ENCODE data around the gene SOCS7.
A peak's percentile ranks its signal among the peaks of the same experiment; 100 is the strongest.

Gene SOCS7

DNA sequence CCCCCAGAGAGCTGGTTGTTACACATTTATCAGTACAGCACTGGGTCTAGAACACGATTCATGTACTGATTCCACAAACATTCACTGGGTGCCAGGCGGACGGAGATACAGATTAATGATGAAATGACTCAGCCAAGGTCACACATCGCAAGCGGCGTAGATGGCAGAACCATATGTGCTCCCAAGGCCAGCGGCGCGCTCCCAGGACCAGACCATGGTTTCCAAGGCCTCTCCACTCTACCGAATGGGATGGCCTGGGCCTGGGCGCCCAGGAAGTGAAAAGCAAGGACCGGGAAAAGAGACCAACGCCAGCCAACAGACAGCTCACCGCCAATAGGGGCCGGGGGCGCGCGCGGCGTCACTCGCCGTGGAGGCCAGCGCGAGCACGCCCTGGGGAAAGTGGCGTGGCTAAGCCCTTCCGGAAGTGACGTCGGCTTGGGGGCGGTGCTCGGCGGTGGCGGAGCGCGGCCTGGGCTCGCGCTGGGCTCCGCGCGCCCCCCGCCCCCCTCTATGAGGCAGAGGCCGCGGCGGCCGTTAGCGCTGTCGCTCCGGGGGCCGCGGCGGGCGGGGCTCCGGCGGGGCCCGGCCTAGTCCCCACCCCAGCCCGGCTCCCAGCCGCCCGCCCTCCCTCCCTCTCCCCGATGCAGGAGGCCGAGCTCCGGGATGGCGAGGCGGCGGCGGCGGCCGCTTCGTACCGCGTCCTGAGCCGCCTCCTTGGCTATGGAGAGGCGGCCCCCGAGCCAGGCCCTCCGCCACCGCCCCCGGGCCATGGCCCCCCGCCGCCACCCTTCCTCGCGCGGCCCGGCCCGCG, at the start of gene SOCS7:
SOCS7 (plus strand) TSS at position 433 of the 811 bp plus-strand sequence; CDS start at position 642, 209 bp downstream.
- DNase-seq (ENCODE audit: low read depth in 2 of 2) = peak; percentile 89 to 91

DNA sequence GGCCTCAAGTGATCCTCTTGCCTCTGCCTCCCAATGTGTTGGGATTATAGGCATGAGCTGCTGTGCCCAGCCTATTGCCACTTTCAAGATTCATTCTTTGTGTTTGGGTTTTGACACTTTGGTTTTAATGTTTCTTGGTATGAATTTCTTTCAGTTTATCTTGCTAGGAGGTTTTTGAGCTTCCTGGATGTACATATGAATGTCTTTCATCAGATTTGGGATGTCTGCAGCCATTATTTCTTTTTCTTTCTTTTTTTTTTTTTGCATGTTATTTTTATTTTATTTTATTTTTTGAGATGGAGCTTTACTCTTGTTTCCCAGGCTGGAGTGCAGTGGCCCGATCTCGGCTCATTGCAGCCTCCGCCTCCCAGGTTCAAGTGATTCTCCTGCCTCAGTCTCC, 36.1 kb upstream of the SOCS7 start:
- DNase-seq (ENCODE audit: low read depth in 2 of 2) = no peak

- DNase-seq (ENCODE audit: low read depth in 2 of 2) = no peak
These were observed 34.6 kb upstream of the SOCS7 start for GRCh38 chr17:38317081-38317480.

DNA sequence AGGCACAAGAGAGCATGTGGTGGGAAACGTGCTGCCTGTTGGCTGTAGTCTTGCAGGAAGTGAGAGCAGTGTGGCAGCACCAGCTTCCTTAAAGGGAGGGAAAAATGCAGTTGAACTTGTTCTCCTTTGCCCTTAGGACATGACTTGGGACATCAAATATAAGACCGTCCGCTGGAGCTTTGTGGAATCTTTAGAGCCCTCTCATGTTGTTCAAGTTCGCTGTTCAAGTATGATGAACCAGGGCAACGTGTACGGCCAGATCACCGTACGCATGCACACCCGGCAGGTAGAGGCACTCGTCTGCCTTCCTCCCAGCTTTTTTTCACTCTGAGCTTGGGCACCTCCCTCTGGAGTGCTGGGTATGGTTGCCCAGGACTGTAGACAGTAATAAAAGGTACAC, 31.2 kb upstream of the SOCS7 start:
- no peak for DNase-seq (ENCODE audit: low read depth in 2 of 2)

- peak; percentile 61 to 70 for DNase-seq (ENCODE audit: low read depth in 2 of 2)
These were observed 29.4 kb upstream of the SOCS7 start for GRCh38 chr17:38322156-38322779.

DNA sequence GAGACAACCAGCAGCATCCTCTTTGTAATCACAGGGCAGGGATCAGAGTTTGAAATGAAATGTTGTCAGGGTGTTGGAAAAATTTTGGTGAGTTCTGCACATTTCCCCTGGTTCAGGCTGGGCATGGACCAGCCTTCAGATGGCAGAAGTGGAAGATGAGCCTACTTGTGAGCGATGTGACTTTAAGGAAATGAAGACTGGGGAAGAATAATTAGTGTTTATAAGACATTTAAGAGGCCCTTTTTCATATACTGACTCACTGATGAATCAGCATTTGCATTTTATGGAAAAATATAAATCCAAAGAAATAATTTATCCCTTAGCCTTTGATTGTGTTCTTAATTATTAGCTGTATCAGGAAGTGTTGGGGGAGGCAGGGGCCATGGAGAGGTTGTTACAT, 28.7 kb upstream of the SOCS7 start:
- no peak for DNase-seq (ENCODE audit: low read depth in 2 of 2)

- DNase-seq (ENCODE audit: low read depth in 2 of 2) = no peak
These were observed 27.4 kb upstream of the SOCS7 start for GRCh38 chr17:38324141-38324697.

GRCh38 chr17:38324772-38325171, 26.9 kb upstream of the SOCS7 start:
- no peak for DNase-seq (ENCODE audit: low read depth in 2 of 2)

GRCh38 chr17:38325221-38325851, 26.3 kb upstream of the SOCS7 start:
- no peak for DNase-seq (ENCODE audit: low read depth in 2 of 2)

- DNase-seq (ENCODE audit: low read depth in 2 of 2) = no peak
These were observed 24.4 kb upstream of the SOCS7 start for GRCh38 chr17:38326996-38327792.

DNA sequence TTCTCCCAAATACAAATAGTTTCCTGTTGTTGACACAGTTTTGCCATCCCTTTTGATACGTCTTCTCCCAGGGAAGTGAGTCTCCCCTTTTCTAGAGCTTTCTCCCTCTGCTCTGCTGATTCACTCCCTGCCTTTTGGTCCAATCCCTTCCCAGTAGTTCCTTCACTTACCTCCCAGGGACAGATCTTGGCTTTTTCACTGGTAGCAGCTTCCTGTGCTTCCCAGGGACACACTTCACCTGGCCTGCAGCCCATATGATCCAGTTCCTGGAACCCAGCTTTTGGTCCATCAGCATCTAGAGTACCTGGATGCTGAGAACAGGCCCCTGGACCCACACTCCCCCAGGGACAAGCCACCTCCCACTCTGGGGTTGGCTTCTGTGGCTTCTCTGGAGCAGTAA, 23.7 kb upstream of the SOCS7 start:
- no peak for DNase-seq (ENCODE audit: low read depth in 2 of 2)

DNA sequence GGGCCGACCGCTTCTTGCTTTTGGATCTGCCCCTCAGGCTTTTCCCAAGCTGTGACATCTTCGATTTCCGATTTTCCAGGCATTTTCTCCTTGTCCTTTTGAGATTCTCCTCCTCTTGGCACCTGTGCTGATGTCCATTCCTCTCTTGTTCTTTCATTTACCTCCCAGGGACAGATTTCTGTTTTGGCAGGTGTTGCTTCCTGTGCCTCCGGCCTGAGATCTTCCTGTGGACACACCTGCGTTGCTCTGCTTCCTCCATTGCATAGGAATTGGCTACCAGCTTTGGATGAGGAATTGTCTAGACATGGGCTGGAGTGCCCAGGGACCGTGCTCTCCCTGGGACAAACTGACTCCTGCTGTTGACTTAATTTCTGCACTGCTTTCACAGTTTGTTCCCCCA, 23.0 kb upstream of the SOCS7 start:
- DNase-seq (ENCODE audit: low read depth in 2 of 2) = no peak

DNA sequence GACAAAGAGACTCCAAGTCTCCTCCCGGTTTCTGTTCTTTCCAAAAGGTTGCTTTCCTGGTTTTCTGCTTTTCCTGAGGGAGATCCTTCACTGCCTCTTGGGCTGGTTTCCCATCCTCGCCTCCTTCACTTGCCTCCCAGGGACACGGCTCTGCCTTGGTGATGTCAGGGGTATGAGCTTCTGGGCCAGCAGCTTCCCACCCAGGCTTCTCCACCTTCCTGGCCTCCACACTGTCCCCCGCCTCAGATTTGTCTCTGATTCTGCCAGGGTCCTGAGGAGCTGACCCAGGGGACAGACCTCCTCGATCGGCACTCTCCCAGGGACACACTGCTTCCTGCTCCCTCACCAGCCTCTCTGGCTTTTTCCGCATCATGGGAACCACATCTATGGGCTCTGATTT, 22.4 kb upstream of the SOCS7 start:
- no peak for DNase-seq (ENCODE audit: low read depth in 2 of 2)

DNA sequence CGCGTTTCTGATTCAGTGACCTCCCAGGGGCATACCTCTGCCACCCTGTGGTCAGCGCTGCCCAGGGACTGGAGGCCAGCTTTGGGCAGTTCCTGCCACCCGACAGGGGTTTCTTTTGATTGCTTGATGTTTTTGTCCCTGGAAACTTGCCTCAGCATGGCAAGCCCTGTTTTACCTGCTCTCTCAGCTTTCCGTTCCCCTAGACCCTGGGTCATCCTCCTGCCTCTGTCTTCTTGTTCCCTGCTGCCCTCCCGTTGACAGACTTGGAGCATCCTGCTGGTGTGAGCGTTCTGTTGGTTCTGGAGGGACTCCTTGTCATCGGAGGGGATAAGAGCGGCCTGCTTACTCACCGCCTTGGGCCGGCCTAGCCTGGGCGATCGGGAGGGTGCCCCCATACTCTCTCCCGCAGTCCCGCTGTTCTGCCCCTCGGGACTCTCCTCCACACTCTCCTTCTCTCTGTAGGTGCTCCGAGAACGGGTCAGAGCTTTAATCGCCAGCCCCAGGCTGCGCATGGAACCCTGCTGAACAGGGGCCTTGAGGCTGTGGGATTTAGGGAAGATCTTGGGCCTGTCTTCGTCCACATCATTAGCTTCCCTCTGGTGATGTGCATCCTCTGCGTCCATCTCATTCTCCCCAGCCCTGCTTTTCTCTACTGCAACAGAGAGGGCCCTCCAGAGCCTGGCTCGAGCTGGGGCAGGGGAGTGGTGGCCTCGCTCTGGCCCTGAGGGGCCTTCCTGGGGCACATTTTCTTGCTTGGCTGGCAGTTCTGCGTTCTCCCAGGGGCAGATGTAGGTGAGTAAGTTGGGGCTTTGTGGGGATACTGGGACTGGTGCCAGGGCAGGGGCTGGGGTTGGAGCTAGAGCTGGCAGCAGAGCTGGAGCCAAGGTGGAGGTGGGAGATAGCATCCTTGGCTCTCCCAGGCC, 21.6 kb upstream of the SOCS7 start:
- DNase-seq (ENCODE audit: low read depth in 2 of 2) = no peak

GRCh38 chr17:38330941-38331411, 20.7 kb upstream of the SOCS7 start:
- DNase-seq (ENCODE audit: low read depth in 2 of 2) = no peak

- DNase-seq (ENCODE audit: low read depth in 2 of 2) = no peak
These were observed 18.9 kb upstream of the SOCS7 start for GRCh38 chr17:38332735-38333134.

GRCh38 chr17:38333635-38334295, 17.9 kb upstream of the SOCS7 start:
- DNase-seq (ENCODE audit: low read depth in 2 of 2) = peak in 1 of 2 donors; percentile 31

DNA sequence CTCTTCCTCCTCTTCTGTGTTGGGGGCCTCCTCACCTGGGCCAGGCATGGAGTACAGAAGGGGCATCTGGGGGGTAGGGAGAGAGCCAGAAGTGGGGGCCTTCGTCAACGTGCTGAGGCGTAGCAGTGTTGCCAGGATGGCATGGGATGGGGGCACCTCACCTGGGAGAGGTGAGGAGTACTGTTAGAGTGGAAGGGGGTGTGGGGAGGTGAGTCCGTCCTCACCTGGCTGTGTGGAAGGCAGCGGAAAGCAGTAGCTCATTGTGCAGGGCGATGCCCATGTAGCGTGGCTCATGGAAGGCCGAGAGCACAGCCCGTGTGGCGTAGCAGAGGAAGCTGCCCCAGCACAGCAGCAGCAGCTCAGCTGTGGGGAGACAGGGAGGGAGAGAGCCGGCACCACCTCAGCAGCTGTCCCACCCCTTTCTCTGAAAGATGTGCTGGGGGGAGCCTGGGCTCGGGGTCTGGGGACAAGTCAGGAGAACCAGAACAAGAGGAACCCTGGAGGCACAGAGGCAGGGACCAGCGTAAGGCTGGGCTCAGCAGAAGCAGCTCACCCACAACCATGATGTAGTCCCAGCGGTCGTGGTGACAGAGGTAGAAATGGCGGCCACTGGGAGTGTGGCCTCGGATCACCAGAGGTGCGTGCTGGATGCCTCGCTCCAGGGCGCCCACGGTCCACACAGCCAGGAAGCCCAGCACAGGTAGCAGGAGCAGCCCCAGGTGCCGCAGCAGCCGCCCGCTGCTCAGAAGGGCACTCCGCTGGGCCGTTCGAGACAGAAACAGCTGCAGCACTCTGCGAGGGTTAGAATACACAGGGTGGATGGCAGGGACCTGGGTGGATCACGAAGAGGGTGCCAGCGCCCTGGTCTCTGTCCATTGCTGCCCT, 16.9 kb upstream of the SOCS7 start:
- DNase-seq (ENCODE audit: low read depth in 2 of 2) = no peak

- DNase-seq (ENCODE audit: low read depth in 2 of 2) = no peak
These were observed 14.8 kb upstream of the SOCS7 start for GRCh38 chr17:38336838-38337237.
